ENCODE data around the gene EGFL8. TPM values are rescaled to one million over a fixed set of nuclear protein-coding genes. Genes with fewer than 3 reads are reported as not detected.
"Not testable (repeated sequence)": the region's sequence is repeated elsewhere in the genome, so short reads cannot be mapped to it uniquely, and the experiment has no call there.

The EGFL8 gene
- total and polyA plus RNA-seq, 2 donors = 17.6 to 22.8 TPM

DNA sequence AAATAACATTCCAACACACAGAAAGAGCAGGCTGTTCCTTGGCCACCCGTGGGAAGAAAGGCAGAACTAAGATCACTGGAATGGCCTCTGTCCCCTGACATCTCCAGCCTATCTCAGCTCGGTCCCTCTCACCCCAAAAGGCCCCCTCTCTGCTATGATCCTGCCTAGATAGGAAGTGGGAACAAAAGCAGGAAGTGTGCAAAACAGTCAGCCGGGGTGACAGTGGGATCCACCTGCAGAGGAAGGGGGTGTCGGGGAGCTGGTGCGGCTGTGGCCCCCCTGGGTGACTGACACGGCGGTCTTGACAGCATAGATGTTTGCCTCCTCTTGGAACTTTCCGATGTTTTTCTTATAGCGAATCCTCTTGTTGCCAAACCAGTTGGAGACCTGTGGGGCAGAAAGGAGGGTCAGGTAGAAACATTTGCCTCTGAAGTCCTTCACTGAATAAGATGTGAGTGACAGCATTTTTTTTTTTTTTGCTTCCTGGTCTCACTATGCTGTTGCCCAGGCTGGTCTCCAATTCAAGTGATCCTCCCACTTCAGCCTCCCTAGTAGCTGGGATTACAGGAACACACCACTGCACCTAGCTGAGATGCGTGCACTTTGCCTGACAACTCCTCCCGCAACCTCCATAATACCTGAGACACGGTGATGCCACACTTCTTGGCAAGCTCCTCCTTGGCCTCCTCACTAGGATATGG, 22.8 kb downstream of the EGFL8 start:
- Histone ChIP-seq H3K36me3 (ENCODE audit: insufficient read depth) (no peaks in the 10 kb centered on the region), H3K4me1 (ENCODE audit: insufficient read depth) (no peaks in the 10 kb centered on the region), H3K27ac (ENCODE audit: low read depth) (no peak overlapping the region), H3K4me3 (ENCODE audit: low read depth, low read length) (no peak overlapping the region)
- WGBS = 66% methylated on average over 12 of the region's 12 CpGs
- no peak for DNase-seq (ENCODE audit: extremely low spot score)

DNA sequence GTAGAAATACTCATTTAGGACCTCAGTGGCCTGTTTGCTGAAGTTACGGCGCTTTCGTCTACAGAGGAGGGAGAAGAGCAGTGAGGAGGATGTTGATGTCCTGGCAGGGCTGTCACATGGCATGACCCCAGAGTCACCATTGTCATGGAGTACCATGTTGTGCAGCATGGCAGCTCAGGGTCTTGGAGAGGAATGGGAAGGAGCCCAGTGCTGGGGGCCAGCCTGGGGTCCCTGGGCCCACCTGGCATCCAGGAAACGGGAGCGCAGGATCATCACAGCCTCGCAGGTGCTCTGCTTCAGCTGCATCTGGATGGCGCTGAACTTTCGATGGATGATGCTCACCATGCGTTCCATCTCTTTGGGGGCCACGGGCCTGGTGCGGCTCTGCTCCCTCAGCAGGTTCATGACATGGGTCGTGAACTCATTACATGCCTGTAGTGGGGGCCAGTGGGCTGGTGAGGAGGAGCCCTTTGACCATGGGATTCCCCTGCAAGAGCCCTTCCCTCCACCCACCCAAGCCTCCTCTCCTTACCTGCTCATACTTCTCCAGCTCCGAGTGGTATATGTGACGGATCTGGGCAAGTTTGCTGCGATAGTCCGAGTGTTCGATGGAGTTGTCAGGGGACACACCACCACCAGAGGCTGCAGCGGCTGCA, 23.5 kb downstream of the EGFL8 start:
- not testable (repeated sequence) for DNase-seq (ENCODE audit: extremely low spot score); H3K27ac ChIP-seq (ENCODE audit: low read depth); H3K4me3 ChIP-seq (ENCODE audit: low read depth, low read length); H3K36me3 ChIP-seq (ENCODE audit: insufficient read depth); H3K4me1 ChIP-seq (ENCODE audit: insufficient read depth)
- 58% methylated on average over 18 of the region's 18 CpGs for WGBS

- Histone ChIP-seq H3K27ac (ENCODE audit: low read depth) (peak overlapping the region; percentile 81), H3K4me3 (ENCODE audit: low read depth, low read length) (peak overlapping the region; percentile 81), H3K36me3 (ENCODE audit: insufficient read depth) (no peaks in the 10 kb centered on the region), H3K4me1 (ENCODE audit: insufficient read depth) (no peaks in the 10 kb centered on the region)
- DNase-seq (ENCODE audit: extremely low spot score) = no peak
- WGBS = 11% methylated on average over 13 of the region's 13 CpGs
These were observed 24.1 kb downstream of the EGFL8 start for GRCh38 chr6:32188381-32189068.

DNA sequence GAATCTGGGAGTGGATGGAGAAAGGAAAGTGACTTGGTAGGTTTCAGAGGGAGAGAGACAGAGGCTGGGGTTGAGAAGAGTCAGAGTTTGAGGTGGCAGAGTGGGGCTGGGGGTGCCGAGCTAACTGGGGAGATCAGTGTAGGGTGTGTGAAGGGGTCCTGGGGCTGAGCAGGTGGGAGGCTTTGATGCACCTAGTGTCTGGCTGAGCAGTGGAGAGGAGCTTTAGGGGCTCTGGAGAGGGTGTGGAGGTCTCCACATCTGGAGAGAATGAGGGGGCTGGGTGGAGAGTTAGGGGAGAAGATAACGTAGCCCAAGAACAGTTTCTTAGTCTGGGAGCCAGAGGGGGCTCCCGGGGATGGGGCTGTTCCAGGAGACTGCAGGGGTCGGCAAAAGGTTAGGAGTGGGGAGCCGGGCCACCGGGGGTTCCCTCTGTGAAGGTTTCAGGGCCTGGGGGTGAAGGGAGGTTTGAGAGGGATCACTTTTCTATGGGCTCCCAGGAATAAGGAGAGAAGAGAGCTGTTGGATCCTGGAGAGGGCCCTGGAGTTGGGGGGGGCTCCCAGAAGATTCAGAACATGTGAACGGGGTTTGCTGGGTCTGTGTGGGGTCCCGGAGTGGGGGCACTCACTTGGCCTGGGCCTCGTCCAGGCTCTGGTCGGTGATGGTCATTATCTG, 24.8 kb downstream of the EGFL8 start:
- WGBS = 2% methylated on average over 10 of the region's 10 CpGs
- Histone ChIP-seq H3K4me3 (ENCODE audit: low read depth, low read length) (peak overlapping the region; percentile 81), H3K36me3 (ENCODE audit: insufficient read depth) (no peaks in the 10 kb centered on the region), H3K27ac (ENCODE audit: low read depth) (peak overlapping the region; percentile 81), H3K4me1 (ENCODE audit: insufficient read depth) (no peaks in the 10 kb centered on the region)
- no peak for DNase-seq (ENCODE audit: extremely low spot score)

DNA sequence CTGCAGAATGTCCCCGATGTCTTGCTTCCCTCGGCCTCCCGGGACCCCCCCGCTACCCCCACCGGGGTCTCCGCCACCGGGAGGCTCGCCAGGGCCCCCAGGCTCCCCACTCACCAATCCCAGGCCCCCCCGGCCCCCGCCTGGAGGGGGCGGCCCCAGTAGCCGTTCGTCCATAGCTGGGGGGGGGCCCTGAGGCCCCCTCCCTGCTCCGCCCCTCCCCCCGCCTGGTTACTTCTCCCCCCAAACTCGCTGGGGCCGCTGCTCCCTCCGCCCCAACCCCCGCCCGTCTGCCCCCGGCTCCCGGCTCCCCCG, 25.3 kb downstream of the EGFL8 start:
- H3K27ac ChIP-seq (ENCODE audit: low read depth) = peak overlapping the region; percentile 81
- DNase-seq (ENCODE audit: extremely low spot score) = no peak
- H3K4me1 ChIP-seq (ENCODE audit: insufficient read depth) = no peaks in the 10 kb centered on the region
- 8% methylated on average over 23 of the region's 23 CpGs for WGBS
- H3K36me3 ChIP-seq (ENCODE audit: insufficient read depth) = no peaks in the 10 kb centered on the region
- peak overlapping the region; percentile 81 for H3K4me3 ChIP-seq (ENCODE audit: low read depth, low read length)

GRCh38 chr6:32190054-32190851, 25.9 kb downstream of the EGFL8 start, which contains the start of gene PBX2:
Gene PBX2 (minus strand): TSS chr6:32190202. CDS start chr6:32189915, 287 bp downstream.
- Histone ChIP-seq H3K4me3 (ENCODE audit: low read depth, low read length) (peak within 1 kb of the TSS; percentile 81), H3K27ac (ENCODE audit: low read depth) (peak within 1 kb of the TSS; percentile 96), H3K4me1 (ENCODE audit: insufficient read depth) (no peaks in the 10 kb centered on the region), H3K36me3 (ENCODE audit: insufficient read depth) (no peaks in the 10 kb centered on the region)
- WGBS = 2% methylated on average over 23 of the region's 23 CpGs
- peak; percentile 91 for DNase-seq (ENCODE audit: extremely low spot score)

- peak overlapping the region; percentile 96 for H3K27ac ChIP-seq (ENCODE audit: low read depth)
- H3K36me3 ChIP-seq (ENCODE audit: insufficient read depth) = no peaks in the 10 kb centered on the region
- WGBS = 74% methylated on average over 8 of the region's 8 CpGs
- H3K4me1 ChIP-seq (ENCODE audit: insufficient read depth) = no peaks in the 10 kb centered on the region
- DNase-seq (ENCODE audit: extremely low spot score) = no peak
- peak overlapping the region; percentile 81 for H3K4me3 ChIP-seq (ENCODE audit: low read depth, low read length)
These were observed 26.7 kb downstream of the EGFL8 start for GRCh38 chr6:32190911-32191677.

DNA sequence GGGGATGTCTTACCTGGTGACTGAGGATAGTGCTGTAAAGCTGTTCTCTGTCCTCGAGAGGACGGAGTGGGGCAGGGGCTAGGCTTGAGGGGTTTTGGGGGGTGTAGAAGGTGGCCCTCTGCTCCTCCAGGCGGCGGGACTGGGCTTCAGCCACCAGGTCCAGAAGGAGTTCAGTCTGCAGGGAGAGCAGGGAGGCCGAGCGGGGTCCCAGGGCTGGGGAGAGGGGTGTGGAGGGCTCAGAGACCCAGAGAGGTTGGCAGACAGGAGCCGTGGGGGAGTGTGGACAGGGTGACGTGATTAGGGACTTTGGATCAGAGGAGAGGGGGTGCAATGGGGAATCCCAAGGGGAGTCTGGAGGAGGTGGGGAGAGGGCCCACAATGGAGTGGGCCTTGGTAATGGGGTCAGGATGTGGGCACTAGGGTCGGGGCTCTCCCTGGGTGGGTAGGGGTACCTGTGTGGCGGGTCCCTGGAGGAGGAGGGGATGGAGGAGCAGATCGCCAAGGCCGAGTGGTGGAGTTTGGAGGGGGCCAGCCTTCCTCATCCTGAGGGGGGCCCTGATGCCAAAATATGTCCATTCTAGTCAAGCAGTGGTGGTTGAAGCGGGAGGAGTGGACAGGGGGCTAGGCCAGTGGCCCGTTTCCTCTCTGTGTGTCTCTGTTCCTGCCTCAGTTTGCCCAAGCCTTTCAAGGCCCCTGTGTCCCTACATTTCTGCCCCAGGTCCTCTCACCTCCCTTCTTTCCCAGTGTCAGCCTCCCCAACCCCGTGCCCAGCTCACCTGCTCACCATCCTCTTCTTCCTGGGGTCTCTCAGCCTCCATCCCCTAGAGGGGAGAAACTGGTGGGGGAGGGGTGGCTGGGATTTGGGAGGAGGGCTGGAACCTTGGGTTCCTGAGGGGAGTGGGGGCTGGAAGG, 27.6 kb downstream of the EGFL8 start:
- WGBS = 70% methylated on average over 15 of the region's 15 CpGs
- Histone ChIP-seq H3K4me1 (ENCODE audit: insufficient read depth) (no peaks in the 10 kb centered on the region), H3K36me3 (ENCODE audit: insufficient read depth) (no peaks in the 10 kb centered on the region), H3K4me3 (ENCODE audit: low read depth, low read length) (peak overlapping the region; percentile 42), H3K27ac (ENCODE audit: low read depth) (peak overlapping the region; percentile 90)
- DNase-seq (ENCODE audit: extremely low spot score) = no peak

GRCh38 chr6:32192608-32193039, 28.2 kb downstream of the EGFL8 start, which contains the start of gene GPSM3:
Gene GPSM3 (minus strand): TSS chr6:32192643. CDS start chr6:32192513, 130 bp downstream.
- DNase-seq (ENCODE audit: extremely low spot score) = no peak
- peak within 1 kb of the TSS; percentile 42 for H3K4me3 ChIP-seq (ENCODE audit: low read depth, low read length)
- H3K4me1 ChIP-seq (ENCODE audit: insufficient read depth) = no peaks in the 10 kb centered on the region
- H3K36me3 ChIP-seq (ENCODE audit: insufficient read depth) = no peaks in the 10 kb centered on the region
- 18% methylated on average over 5 of the region's 5 CpGs for WGBS
- H3K27ac ChIP-seq (ENCODE audit: low read depth) = peak within 1 kb of the TSS; percentile 90

GRCh38 chr6:32193096-32193495, 28.7 kb downstream of the EGFL8 start:
- H3K4me3 ChIP-seq (ENCODE audit: low read depth, low read length); H3K4me1 ChIP-seq (ENCODE audit: insufficient read depth); H3K36me3 ChIP-seq (ENCODE audit: insufficient read depth); H3K27ac ChIP-seq (ENCODE audit: low read depth); DNase-seq (ENCODE audit: extremely low spot score): not testable (repeated sequence)
- 78% methylated on average over 13 of the region's 13 CpGs for WGBS

GRCh38 chr6:32194388-32194787, 30.0 kb downstream of the EGFL8 start:
- no peak overlapping the region for H3K27ac ChIP-seq (ENCODE audit: low read depth)
- H3K4me3 ChIP-seq (ENCODE audit: low read depth, low read length) = no peak overlapping the region
- no peaks in the 10 kb centered on the region for H3K4me1 ChIP-seq (ENCODE audit: insufficient read depth)
- no peaks in the 10 kb centered on the region for H3K36me3 ChIP-seq (ENCODE audit: insufficient read depth)
- DNase-seq (ENCODE audit: extremely low spot score) = no peak
- WGBS = 93% methylated on average over 4 of the region's 4 CpGs
